Activated T-cell treated with anti-CD3 and anti-CD28 coated beads, Interleukin-2, amount 50 U/mL, for 48 hours (primary cell): ENCODE results near the gene PER3.

Source experiments
- DNase-seq, 2 experiments: peaks; one replicate each; pipeline ENCODE4 v3.0.0-alpha.2; 2020

PER3 gene

GRCh38 chr1:7783826-7784491, at the start of gene PER3:
Gene PER3 (plus strand): TSS chr1:7784291. CDS start chr1:7784878, 587 bp downstream.
- DNase-seq: peak; percentile 91 to 93

DNA sequence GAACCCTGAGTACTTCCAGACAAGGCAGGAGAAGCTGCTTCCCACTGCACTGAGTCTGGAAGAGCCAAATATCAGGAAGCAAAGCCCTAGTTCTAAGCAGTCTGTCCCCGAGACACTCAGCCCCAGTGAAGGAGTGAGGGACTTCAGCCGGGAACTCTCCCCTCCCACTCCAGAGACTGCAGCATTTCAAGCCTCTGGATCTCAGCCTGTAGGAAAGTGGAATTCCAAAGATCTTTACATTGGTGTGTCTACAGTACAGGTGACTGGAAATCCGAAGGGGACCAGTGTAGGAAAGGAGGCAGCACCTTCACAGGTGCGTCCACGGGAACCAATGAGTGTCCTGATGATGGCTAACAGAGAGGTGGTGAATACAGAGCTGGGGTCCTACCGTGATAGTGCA, 46.0 kb upstream of the PER3 start:
- DNase-seq: no peak

- no peak for DNase-seq
Observed at GRCh38 chr1:7743346-7743745, 40.7 kb upstream of the PER3 start.

DNA sequence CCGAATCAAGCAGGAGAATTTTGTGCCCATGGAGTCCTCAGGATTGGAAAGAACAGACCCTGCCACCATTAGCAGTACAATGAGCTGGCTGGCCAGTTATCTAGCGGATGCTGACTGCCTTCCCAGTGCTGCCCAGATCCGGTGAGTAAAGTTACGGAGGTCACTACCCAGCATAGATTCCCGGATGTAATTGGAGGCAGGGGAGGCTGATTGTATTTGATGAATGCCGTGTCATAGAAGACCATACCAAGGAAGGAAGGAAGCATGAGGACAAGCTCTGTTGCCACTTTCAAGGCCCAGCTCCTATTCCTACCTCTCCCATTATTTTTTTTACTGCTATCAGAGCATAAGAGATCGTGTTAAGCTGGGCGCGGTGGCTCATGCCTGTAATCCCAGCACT, 39.2 kb upstream of the PER3 start:
- no peak for DNase-seq

DNA sequence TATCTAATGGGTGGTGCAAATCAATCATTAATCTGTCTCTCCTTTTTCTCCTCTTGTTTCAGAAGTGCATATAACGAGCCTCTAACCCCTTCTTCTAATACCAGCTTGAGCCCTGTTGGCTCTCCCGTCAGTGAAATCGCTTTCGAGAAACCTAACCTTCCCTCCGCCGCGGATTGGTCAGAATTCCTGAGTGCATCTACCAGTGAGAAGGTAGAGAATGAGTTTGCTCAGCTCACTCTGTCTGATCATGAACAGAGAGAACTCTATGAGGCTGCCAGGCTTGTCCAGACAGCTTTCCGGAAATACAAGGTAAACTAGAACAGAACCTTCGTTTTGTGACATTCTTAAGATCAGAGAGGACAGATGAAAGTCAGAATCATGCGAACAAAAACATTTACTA, 38.3 kb upstream of the PER3 start:
- no peak for DNase-seq

GRCh38 chr1:7747605-7748004, 36.5 kb upstream of the PER3 start:
- DNase-seq: no peak

DNA sequence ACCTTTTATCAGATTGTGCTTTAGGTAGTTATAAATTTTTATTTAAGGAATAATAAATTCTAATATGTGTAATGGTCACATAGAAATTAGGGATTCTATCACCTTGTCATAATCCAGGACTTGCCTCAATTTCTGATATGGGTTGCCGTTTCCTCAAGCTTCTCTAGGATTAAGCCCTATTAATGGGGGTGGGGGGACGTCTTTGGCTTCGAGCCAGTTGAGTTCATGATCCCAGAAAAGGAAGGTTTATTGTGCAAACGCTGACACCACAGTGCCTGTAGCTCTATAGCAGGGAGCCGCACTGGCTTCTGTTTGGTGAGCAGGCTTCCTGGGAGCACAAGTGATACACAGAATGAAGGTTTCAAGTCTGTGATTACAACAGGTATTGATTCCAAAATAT, 35.0 kb upstream of the PER3 start:
- no peak for DNase-seq

GRCh38 chr1:7751174-7751573, 32.9 kb upstream of the PER3 start:
- no peak for DNase-seq

GRCh38 chr1:7752512-7753417, 31.3 kb upstream of the PER3 start:
- peak; percentile 34 to 45 for DNase-seq

GRCh38 chr1:7753641-7754040, 30.4 kb upstream of the PER3 start:
- no peak for DNase-seq

- DNase-seq: no peak
Observed at GRCh38 chr1:7754234-7754633, 29.9 kb upstream of the PER3 start.

- DNase-seq: no peak
Observed at GRCh38 chr1:7755448-7755847, 28.6 kb upstream of the PER3 start.

GRCh38 chr1:7760245-7760644, 23.8 kb upstream of the PER3 start:
- DNase-seq: no peak

DNA sequence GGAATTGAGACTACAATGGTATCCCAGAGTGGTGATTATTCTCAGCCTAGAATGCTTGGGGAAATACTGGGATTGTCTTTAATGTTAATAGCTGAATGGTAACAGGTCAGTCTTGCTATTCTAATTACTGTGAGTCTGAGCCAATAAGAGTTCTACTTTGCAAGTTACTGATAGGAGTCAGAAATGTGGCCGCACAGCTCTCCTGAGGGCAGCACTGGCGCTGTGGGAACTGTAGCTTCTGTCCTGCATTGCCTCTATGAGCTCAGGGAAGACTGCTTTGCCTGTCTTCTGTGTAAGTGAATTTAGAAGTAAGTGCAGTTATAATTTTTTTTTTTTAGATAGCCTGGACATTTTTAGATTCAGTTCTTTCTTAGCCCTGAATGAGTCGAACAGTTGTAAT, 23.0 kb upstream of the PER3 start:
- no peak for DNase-seq

GRCh38 chr1:7767176-7767575, 16.9 kb upstream of the PER3 start:
- DNase-seq: no peak

- no peak for DNase-seq
Observed at GRCh38 chr1:7768583-7768982, 15.5 kb upstream of the PER3 start.

DNA sequence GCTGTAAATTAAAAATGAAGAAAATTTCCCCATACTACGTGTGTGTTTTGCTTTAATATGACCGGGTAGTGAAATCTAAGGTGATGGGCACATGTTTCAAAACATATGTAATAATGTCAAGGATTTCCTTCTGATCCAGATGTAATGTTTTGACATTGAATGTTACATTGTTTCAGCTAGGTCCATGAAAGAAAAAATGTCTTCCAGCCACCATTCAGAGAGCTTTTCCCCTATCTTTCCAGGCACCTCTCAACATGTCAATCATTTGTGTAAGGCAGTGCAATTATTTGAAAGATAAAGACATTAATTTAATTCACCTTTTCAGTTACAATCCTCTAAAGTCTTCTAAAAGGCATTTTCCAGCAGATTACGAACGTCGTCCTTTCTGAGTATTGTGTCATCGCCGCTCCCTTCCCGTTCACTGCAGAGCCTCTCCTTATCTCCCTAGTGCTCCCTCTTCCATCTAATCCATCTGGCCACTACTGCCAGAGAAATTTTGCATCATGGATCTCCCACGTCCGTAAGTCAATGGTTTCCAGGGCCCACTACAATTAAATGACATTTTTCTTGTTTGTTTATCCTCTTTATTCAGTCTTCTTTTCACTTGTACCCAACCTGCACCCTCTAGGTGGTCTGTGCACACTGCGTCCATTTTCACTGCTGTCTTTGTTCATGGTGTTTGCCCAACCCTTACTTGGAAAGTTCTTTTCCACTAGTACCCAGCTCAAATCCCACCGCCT, 14.2 kb upstream of the PER3 start:
- DNase-seq: no peak

- no peak for DNase-seq
Observed at GRCh38 chr1:7770669-7770996, 13.5 kb upstream of the PER3 start.

- DNase-seq: peak; percentile 92 to 93
Observed at GRCh38 chr1:7770997-7771822, 12.9 kb upstream of the PER3 start, which contains the start of gene VAMP3. Gene VAMP3 (plus strand): TSS chr1:7771296. CDS start chr1:7771384, 88 bp downstream.

GRCh38 chr1:7771823-7772299, 12.2 kb upstream of the PER3 start:
- no peak for DNase-seq

DNA sequence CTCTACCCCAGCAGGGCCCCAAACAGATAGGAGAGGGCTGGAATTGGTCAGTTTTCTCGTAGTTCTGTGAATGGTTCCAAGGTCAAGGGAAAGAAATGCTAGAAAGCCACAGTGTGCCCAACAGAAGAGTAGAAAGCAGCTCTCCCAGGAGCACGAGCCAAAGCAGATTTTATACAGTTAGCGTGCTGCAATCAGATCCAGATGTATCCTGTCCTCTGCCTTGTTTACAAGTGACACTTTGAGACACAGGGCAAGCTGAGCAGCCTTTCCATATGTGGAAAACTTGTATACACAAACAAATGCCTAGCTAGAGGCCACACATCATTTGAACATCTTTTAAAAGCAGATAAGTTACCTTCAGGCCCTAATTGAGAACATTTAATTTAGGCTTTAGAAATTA, 6.5 kb upstream of the PER3 start:
- no peak for DNase-seq

DNA sequence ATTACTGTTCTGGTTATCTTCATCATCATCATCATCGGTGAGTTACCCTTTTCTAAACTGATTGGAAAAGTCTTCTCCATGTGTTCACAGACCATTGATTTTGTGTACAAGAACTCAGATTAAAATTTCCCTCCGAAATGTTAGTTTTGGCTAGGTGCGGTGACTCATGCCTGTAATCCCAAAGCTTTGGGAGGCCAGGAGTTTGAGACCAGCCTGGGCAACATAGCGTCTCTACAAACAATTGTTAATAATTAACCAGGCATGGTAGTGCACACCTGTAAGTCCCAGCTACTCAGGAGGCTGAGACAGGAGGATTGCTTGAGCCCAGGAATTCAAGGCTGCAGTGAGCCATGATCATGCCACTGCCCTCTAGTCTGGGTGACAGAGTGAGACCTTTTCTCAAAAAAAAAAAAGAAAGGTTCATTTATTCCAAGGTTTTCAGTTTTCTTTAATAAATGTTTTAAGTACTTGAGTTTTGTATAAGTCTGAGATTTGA, 5.9 kb upstream of the PER3 start:
- no peak for DNase-seq
